Glomerular endothelial cell (primary cell): ENCODE measurements around the gene MYRFL. TPM values are rescaled to one million over a fixed set of nuclear protein-coding genes. Genes with fewer than 3 reads are reported as not detected.
"Not testable (repeated sequence)": the region's sequence is repeated elsewhere in the genome, so short reads cannot be mapped to it uniquely, and the experiment has no call there.

ENCODE experiments used
- DNase-seq: peaks from one replicate; pipeline ENCODE4 v3.0.0-alpha.2; 2011; ENCODE audit warnings: low read depth, low spot score; ENCODE audit errors: extremely low read depth
- total RNA-seq: library from RNA; depleted of rRNA; stranded (reverse); fragments of >200 nt; gene quantifications from 2 replicates; pipeline ENCODE4 v1.2.3, GENCODE V29; 2015

The MYRFL gene
- not detected in 2 replicates for total RNA-seq

DNA sequence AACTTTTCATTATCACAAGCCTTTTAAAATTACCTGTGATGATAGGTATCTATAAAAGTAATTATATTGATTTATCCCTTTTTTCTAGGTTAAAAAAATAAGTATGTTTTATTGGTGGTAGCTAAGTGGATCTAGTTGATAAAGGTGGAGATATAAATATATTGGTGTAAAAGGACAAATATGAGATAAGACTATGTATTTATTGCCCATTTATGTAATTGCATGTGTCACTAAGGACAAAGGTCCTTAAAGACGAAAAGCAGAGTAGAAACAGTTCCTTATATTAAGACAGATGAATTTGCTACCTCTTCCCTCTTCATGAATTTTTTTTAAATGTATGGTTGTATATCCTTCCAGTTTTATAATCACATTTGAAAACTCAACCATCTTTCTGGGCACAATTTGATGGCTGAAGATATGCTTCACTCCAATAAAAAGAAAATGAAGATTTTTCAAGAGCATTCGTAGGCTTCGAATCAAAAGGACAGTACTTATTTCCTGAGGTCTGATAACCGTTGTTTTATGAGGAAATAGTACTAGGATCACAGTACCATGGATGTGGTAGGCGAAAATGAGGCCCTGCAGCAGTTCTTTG lies at the start of gene MYRFL:
TSS of gene MYRFL (plus strand) at position 262 of the 595 bp plus-strand sequence. CDS start at position 553, 291 bp downstream.
- no peak for DNase-seq

DNA sequence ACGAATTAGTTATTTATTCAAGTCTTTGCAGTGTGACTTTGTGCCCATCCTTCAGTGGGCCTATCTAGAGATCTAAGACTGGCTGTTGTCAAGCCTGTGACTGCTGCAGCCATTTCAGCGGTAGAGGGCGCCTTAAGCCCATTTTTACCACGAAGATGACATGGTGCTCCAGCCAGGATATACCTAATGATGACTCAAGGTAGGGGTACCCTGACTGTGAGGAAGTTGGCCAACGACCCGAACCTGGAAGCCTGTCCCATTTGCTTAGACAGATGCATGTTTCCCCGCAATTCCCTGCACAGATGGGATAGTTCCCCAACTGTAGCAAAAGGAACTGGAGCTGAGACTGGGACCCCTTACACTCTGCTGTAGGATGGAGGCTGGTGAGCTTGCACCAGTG lies 45.1 kb upstream of the MYRFL start:
- DNase-seq: peak; percentile 10

- no peak for DNase-seq
These were observed 41.7 kb upstream of the MYRFL start for GRCh38 chr12:69783365-69783764.

DNA sequence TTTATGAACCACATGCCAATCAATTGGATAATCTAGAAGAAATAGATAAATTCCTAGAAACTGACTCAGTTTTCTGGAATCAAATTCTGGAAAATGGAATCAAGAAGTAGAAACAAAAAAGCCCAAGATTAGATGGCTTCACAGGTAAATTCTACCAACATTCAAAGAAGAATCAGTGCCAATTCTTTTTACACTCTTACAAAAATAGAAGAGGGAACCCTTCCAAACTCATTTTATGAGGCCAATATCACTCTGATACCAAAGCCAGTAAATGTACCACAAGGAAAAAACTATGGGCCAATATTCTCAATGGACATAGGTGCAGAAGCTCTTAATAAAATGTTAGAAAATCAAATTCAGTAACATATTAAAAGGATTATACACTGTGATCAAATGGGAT lies 35.7 kb upstream of the MYRFL start:
- DNase-seq: no peak

DNA sequence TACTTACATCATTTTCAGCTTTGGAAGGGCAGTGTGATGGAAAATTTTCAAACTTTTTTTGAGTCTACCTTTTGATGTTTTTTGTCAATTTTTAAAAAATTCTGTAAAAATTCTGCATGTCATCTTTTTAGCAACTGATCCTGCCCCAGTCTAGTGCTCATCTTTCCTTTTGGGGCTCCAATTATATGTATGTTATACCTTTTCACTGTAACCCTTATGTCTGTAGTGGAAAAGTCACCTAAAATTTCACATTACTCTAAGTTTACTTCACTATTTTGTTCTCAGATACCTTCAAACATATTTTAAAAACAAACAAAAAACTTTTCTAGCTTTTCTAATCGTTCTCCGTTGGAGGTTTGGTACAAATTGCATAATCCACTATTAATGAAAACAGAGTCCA lies 32.5 kb upstream of the MYRFL start:
- DNase-seq: no peak

DNA sequence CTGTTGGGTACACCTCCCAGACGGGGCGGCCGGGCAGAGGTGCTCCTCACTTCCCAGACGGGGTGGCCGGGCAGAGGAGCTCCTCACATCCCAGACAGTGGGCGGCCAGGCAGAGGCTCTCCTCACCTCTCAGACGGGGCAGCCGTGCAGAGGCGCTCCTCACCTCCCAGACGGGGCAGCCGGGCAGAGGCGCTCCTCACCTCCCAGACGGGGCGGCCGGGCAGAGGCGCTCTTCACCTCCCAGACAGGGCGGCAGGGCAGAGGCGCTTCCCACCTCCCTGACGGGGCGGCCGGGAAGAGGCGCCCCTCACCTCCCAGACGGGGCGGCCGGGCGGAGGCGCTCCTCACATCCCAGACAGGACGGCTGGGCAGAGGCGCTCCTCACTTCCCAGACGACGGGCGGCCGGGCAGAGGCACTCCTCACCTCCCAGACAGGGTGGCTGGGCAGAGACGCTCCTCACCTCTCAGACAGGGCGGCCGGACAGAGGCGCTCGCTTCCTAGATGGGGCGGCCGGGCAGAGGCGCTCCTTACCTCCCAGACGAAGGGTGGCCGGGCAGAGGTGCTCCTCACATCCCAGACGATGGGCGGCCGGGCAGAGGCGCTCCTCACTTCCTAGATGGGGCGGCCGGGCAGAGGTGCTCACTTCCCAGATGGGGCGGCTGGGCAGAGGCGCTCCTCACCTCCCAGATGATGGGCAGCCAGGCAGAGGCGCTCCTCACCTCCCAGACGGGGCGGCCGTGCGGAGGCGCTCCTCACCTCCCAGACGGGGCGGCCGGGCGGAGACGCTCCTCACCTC lies 17.7 kb upstream of the MYRFL start:
- DNase-seq: not testable (repeated sequence)

DNA sequence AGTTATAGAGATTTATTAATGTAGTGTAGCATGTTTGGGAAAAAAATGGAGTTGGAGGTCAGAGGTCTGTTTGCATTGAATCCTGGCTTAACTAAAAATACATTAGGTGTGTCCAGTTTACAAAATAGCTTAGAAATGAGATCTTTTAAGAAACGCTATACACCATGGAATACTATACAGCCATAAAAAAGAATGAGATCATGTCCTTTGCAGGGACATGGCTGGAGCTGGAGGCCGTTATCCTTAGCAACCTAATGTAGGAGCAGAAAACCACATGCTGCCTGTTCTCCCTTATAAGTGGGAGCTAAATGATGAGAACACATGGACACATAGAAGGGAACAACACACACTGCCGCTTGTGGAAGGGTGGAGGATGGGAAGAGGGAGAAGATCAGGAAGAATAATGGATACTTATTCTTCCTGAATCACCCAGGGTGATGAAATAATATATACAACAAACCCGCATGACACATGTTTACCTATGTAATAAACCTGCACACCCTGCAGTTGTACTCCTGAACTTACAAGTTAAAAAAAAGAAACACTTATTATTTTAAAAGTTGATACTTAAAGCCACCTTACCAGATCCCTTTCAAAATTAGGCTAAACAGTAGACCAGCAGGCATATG lies 14.0 kb upstream of the MYRFL start:
- DNase-seq: no peak

- no peak for DNase-seq
These were observed 8.9 kb upstream of the MYRFL start for GRCh38 chr12:69816082-69816481.

- no peak for DNase-seq
These were observed 4.0 kb upstream of the MYRFL start for GRCh38 chr12:69821032-69821455.

GRCh38 chr12:69821456-69822159 lies 3.4 kb upstream of the MYRFL start:
- peak; percentile 50 for DNase-seq

- no peak for DNase-seq
These were observed 2.7 kb upstream of the MYRFL start for GRCh38 chr12:69822201-69822860.

DNA sequence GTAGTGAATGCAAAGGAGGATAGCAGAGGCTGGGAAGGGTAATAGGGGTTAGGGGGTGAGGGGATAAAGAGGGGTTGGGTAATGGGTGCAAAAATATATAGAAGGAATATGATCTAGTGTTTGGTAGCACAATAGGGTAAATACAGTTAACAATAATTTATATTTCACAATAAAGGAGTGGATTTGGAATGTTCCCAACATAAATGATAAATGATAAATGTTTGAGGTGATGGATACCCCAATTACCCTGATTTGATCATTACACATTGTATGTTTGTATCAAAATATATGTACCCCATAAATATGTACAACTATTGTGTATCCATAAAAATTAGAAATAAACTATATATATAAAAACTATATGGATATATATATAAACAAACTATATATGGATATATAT lies 999 bp upstream of the MYRFL start:
- no peak for DNase-seq

GRCh38 chr12:69828897-69829296 lies 3.9 kb downstream of the MYRFL start:
- no peak for DNase-seq

- DNase-seq: no peak
These were observed 8.7 kb downstream of the MYRFL start for GRCh38 chr12:69833696-69834095.

DNA sequence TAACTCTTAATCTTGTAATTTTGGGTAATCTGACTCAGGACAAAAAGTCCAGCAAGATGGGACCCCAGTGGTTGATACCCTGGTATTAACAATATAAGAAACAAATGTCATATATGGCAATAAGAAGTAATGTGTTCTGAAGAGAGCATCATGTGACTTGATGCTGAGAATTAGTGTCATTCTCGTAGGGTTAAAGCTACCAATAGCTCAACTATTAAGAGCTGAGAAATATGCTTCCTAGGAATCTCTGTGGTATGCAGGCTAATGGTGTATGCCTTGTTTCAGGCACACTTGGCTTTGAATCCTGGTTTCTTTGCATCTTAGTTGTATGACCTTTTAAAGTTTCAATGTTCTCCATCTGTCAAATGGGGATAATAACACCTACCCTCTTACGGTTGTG lies 9.1 kb downstream of the MYRFL start:
- no peak for DNase-seq

DNA sequence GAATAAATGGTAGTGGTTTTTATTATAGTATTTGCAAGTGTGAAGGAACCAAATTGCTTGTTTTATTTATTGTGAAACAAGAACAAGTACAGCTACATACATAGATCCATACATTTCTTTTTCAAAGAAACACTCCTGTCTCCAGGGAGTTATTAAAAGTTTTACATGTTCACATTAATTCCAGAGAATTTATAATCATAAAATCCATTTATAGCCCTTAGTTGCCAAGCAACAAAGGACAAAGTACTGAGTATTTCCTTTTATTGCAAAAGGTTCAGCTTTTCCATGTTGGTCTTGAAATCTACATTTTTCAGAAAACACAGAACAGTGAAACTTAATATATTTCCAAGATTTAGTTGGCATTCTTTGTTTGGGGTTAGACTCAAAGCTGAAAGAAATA lies 9.5 kb downstream of the MYRFL start:
- no peak for DNase-seq

DNA sequence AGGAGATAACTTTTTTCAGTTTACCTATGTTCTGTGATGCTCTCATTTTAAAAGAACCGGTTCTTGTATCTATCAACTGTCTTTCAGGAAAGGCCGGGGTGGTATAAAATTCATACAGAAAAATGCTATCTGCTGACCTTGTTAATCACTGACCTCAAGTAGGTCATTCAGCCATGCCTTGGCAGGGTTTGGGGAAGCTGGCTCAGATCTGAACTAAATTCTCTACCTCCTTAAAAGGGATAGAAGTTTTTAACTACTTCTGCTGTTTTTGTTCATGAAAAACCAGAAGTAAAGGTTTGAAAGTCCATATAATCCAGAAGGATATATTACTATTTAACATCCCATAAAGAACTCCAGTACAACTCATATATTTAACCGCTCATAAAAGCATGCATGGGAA lies 10.1 kb downstream of the MYRFL start:
- no peak for DNase-seq

GRCh38 chr12:69836015-69836414 lies 11.0 kb downstream of the MYRFL start:
- DNase-seq: no peak

DNA sequence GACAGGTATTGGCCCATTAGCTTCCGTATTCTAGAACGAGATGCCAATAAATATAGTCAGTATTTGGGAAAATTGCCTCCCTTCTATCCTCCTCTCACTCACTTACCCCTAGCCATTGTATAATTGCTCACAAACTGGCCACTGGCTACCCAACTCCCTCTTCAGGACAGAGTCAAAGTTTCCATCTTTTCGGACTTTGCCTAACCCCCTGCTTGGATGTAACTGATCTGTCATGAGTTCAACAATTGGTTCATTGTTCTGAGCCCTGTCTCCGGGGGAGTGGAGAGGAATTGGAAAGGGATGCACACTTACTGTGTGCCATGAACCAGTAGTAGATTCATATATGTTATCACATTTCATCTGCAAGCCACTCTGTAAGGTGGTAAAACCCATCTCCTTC lies 12.2 kb downstream of the MYRFL start:
- no peak for DNase-seq

- DNase-seq: peak; percentile 27
These were observed 12.8 kb downstream of the MYRFL start for GRCh38 chr12:69837657-69838415.
